Measurements from ENCODE around the gene ABHD17B.

ABHD17B gene

GRCh38 chr9:71820403-71820921 is 90.5 kb downstream of the ABHD17B start:
- TF ChIP-seq CTCF (IDR thresholded peaks at IDR 0.05), result no peak
- TF ChIP-seq ZFX (IDR thresholded peaks at IDR 0.05; ENCODE audit: borderline replicate concordance), result no peak
- no peak overlapping the region for H3K27ac ChIP-seq

- H3K27ac ChIP-seq, result no peak overlapping the region
- TF ChIP-seq CTCF (IDR thresholded peaks at IDR 0.05) (peak; percentile 93), ZFX (IDR thresholded peaks at IDR 0.05; ENCODE audit: borderline replicate concordance) (no peak)
Measured at GRCh38 chr9:71819115-71819739, 91.8 kb downstream of the ABHD17B start.

GRCh38 chr9:71816916-71817451 is 94.0 kb downstream of the ABHD17B start:
- TF ChIP-seq ZFX (IDR thresholded peaks at IDR 0.05; ENCODE audit: borderline replicate concordance) (no peak), CTCF (IDR thresholded peaks at IDR 0.05) (no peak)

More at GRCh38 chr9:71816916-71817451, 94.0 kb downstream of the ABHD17B start:
- no peak overlapping the region for H3K27ac ChIP-seq

Data from 22Rv1 (cell line).